A549 (cell line): Measurements from ENCODE around the gene PCNX3. TPM values are rescaled to one million over a fixed set of nuclear protein-coding genes. Genes with fewer than 3 reads are reported as not detected.

Source experiments
- ATAC-seq, 2 experiments: fragments of 200-7000 bp in 1 of 2; fragments of >200 bp in 1 of 2; cut with Nextera tagmentation in 1 of 2; cut with Tn5 transposase in 1 of 2; 3 replicates each; pipeline versions ENCODE4 v1.8.0 to v1.9.1; 2018 to 2020; ENCODE audit warnings: mild to moderate bottlenecking in 1 of 2, moderate library complexity in 1 of 2
- CTCF ChIA-PET: fragments of 300-600 bp; sonication (Branson Sonifier 250); formaldehyde crosslinking; extraction: SDS; loops from one replicate; lab custom pipeline; 2021; ENCODE audit warnings: antibody characterized with exemption, inconsistent platforms; lab: Yijun Ruan, JAX
- POLR2A ChIA-PET: fragments of 350-600 bp; formaldehyde crosslinking; extraction: SDS; loops from one replicate; lab custom pipeline; 2021; ENCODE audit warnings: antibody characterized with exemption, inconsistent platforms; lab: Yijun Ruan, JAX
- DNase-seq, 2 experiments: peaks; one replicate each; pipeline versions ENCODE4 v3.0.0 to v3.0.0-alpha.2; 2011 to 2016; ENCODE audit warnings: low read depth in 1 of 2, low spot score in 1 of 2
- FAIRE-seq: peaks from 2 replicates; lab custom pipeline; 2011; peaks lifted over from hg19 to GRCh38; lab: Jason Lieb, UNC
- H3K27ac ChIP-seq, 2 experiments: fragments of >200 bp; sonication (Bioruptor Twin); formaldehyde crosslinking; 3 replicates each; pipeline ENCODE4 v1.5.1; 2016 to 2017
- H3K4me1 ChIP-seq: fragments of >200 bp; sonication (Bioruptor Twin); formaldehyde crosslinking; 3 replicates; pipeline ENCODE4 v1.6.1; 2016
- H3K4me2 ChIP-seq: fragments of >200 bp; sonication (Bioruptor Twin); formaldehyde crosslinking; 3 replicates; pipeline ENCODE4 v1.6.1; 2016
- H3K4me3 ChIP-seq: fragments of >200 bp; sonication (Bioruptor Twin); formaldehyde crosslinking; 3 replicates; pipeline ENCODE4 v1.5.1; 2016
- H3K9me3 ChIP-seq: fragments of >200 bp; sonication (Bioruptor Twin); formaldehyde crosslinking; 3 replicates; pipeline ENCODE4 v1.6.1; 2016
- ATOH8 ChIP-seq: fragments of 250-450 bp; sonication (Bioruptor Pico); IDR thresholded peaks from 2 replicates; pipeline ENCODE4 v1.5.0; 2020; ENCODE audit warnings: low read depth, mild to moderate bottlenecking, moderate library complexity
- BCL3 ChIP-seq: fragments of >200 bp; sonication (Bioruptor Twin); formaldehyde crosslinking; IDR thresholded peaks from 3 replicates; pipeline ENCODE4 v1.6.1; 2016
- BHLHE40 ChIP-seq: IDR thresholded peaks from 2 replicates; pipeline ENCODE4 v1.6.1; 2012; ENCODE audit warnings: low read depth, low read length, inconsistent platforms
- CBX2 ChIP-seq: fragments of 200-600 bp; sonication (generic); IDR thresholded peaks from 2 replicates; pipeline ENCODE4 v1.6.1; 2016; ENCODE audit warnings: low read depth, mild to moderate bottlenecking, borderline replicate concordance
- CBX8 ChIP-seq: fragments of 200-600 bp; sonication (generic); IDR thresholded peaks from 2 replicates; pipeline ENCODE4 v1.6.1; 2016
- CEBPB ChIP-seq, 2 experiments: fragments of >200 bp in 1 of 2; sonication (Bioruptor Twin) in 1 of 2; formaldehyde crosslinking in 1 of 2; IDR thresholded peaks; 2 replicates each; pipeline ENCODE4 v1.6.1; 2012 to 2016
- CHD2 ChIP-seq: fragments of 150-350 bp; IDR thresholded peaks from 2 replicates; pipeline ENCODE4 v1.6.1; 2014; ENCODE audit warnings: low read length; ENCODE audit not compliant: partially characterized antibody
- EHF ChIP-seq: fragments of 250-450 bp; sonication (Bioruptor Pico); IDR thresholded peaks from 2 replicates; pipeline ENCODE4 v1.5.0; 2020; ENCODE audit warnings: mild to moderate bottlenecking
- EP300 ChIP-seq, 2 experiments: fragments of >200 bp; sonication (Bioruptor Twin); formaldehyde crosslinking; IDR thresholded peaks; 2 replicates in 1 of 2; 3 replicates in 1 of 2; pipeline ENCODE4 v1.6.1; 2016 to 2017
- FOXS1 ChIP-seq: fragments of 250-450 bp; sonication (Bioruptor Pico); IDR thresholded peaks from 2 replicates; pipeline ENCODE4 v1.5.0; 2020; ENCODE audit warnings: mild to moderate bottlenecking, moderate library complexity
- HDAC2 ChIP-seq: fragments of 200-600 bp; sonication (generic); IDR thresholded peaks from 2 replicates; pipeline ENCODE4 v1.6.1; 2016
- HOXB13 ChIP-seq: fragments of 250-450 bp; sonication (Bioruptor Pico); IDR thresholded peaks from 2 replicates; pipeline ENCODE4 v1.5.0; 2020; ENCODE audit warnings: low read depth, mild to moderate bottlenecking, moderate library complexity
- JUN ChIP-seq, 2 experiments: fragments of >200 bp; sonication (Bioruptor Twin); formaldehyde crosslinking; IDR thresholded peaks; 2 replicates in 1 of 2; 3 replicates in 1 of 2; pipeline ENCODE4 v1.6.1; 2016 to 2017
- JUNB ChIP-seq: fragments of >200 bp; sonication (Bioruptor Twin); formaldehyde crosslinking; IDR thresholded peaks from 2 replicates; pipeline ENCODE4 v1.6.1; 2016
- MAZ ChIP-seq: fragments of 150-350 bp; IDR thresholded peaks from 2 replicates; pipeline ENCODE4 v1.6.1; 2014; ENCODE audit warnings: antibody characterized with exemption, low read depth, low read length, borderline replicate concordance
- NFE2L2 ChIP-seq: fragments of 150-350 bp; conservative IDR thresholded peaks from 2 replicates; pipeline ENCODE4 v1.6.1; 2014; ENCODE audit warnings: low read length
- NR3C1 ChIP-seq: fragments of >200 bp; sonication (Bioruptor Twin); formaldehyde crosslinking; IDR thresholded peaks from 3 replicates; pipeline ENCODE4 v1.6.1; 2017
- PBX3 ChIP-seq: IDR thresholded peaks from 2 replicates; pipeline ENCODE4 v1.6.1; 2012
- PHF8 ChIP-seq: fragments of 200-600 bp; sonication (generic); IDR thresholded peaks from 2 replicates; pipeline ENCODE4 v1.6.1; 2016; ENCODE audit warnings: low read depth, mild to moderate bottlenecking, antibody characterized with exemption, moderate library complexity, borderline replicate concordance
- POLR2A ChIP-seq: IDR thresholded peaks from 2 replicates; pipeline ENCODE4 v1.6.1; 2012; ENCODE audit warnings: mild to moderate bottlenecking, low read length
- RARB ChIP-seq: fragments of 250-450 bp; sonication (Bioruptor Pico); IDR thresholded peaks from 2 replicates; pipeline ENCODE4 v1.8.0; 2021; ENCODE audit warnings: mild to moderate bottlenecking, moderate library complexity
- RCOR1 ChIP-seq: fragments of 150-350 bp; IDR thresholded peaks from 2 replicates; pipeline ENCODE4 v1.6.1; 2014; ENCODE audit warnings: antibody characterized with exemption, low read length, low read depth
- REST ChIP-seq: fragments of 200-600 bp; sonication (generic); IDR thresholded peaks from 2 replicates; pipeline ENCODE4 v1.6.1; 2016; ENCODE audit warnings: antibody characterized with exemption, mild to moderate bottlenecking, moderate library complexity
- SREBF2 ChIP-seq: fragments of 450-650 bp; IDR thresholded peaks from 2 replicates; pipeline ENCODE4 v1.6.1; 2014; ENCODE audit warnings: mild to moderate bottlenecking, moderate library complexity
- TP53 ChIP-seq: fragments of 250-450 bp; sonication (Bioruptor Pico); IDR thresholded peaks from 2 replicates; pipeline ENCODE4 v1.5.0; 2021; ENCODE audit warnings: mild to moderate bottlenecking, moderate library complexity
- WGBS: methylation state at CpG from one replicate; pipeline ENCODE4 v1.1.6; 2017; ENCODE audit errors: missing lambda C conversion rate; 5-methylcytosine and 5-hydroxymethylcytosine counted together
- polyA plus RNA-seq, 4 experiments: library from polyadenylated mRNA; depleted of rRNA in 3 of 4; stranded (reverse); fragments of >200 nt; fragmentation: RNase III in 1 of 4; extraction: RNeasy Plus Mini Kit Qiagen cat#74134 plus additional on column Dnase treatment in 1 of 4; gene quantifications; 2 replicates in 3 of 4; 3 replicates in 1 of 4; pipeline ENCODE4 v1.2.3, GENCODE V29; 2011 to 2017

Gene PCNX3
- polyA plus RNA-seq, 2 of the 4 experiments (the other 2 are of a cell fraction): 14.2 to 29.7 TPM

- FAIRE-seq (no peak), ATAC-seq (no peak), DNase-seq (no peak)
- Histone ChIP-seq H3K4me3 (no peak overlapping the region), H3K4me2 (no peak overlapping the region), H3K9me3 (no peaks in the 10 kb centered on the region), H3K27ac (no peak overlapping the region), H3K4me1 (no peaks in the 10 kb centered on the region; the same call in 2 of the 3 replicates)
- POLR2A ChIA-PET: no interaction called here
- CTCF ChIA-PET: interaction anchor here (0.8 to 20.1 kb wide), 3 partner anchors 9 to 196 kb away, joined by 3 to 249 read pairs (median 3); partner anchors contain the start of gene KCNK7
- TF ChIP-seq RARB (no peak), RCOR1 (no peak), BHLHE40 (no peak), TP53 (CRISPR knock-in tag) (no peak), NFE2L2 (no peak), CEBPB (IDR thresholded peaks at IDR 0.05) (no peak), FOXS1 (CRISPR knock-in tag) (no peak), PHF8 (no peak)
- TF ChIP-seq, all 56 proteins: peak for 0
- 93% methylated on average over 13 of the region's 16 CpGs for WGBS
These were observed 17.3 kb upstream of the PCNX3 start for GRCh38 chr11:65598258-65598699.

- Histone ChIP-seq H3K4me3 (no peak overlapping the region), H3K4me2 (no peak overlapping the region), H3K27ac (no peak overlapping the region), H3K9me3 (no peaks in the 10 kb centered on the region), H3K4me1 (no peaks in the 10 kb centered on the region; the same call in 2 of the 3 replicates)
- no peak for TF ChIP-seq CBX8
- TF ChIP-seq SREBF2: no peak
- TF ChIP-seq JUN (IDR thresholded peaks at IDR 0.05): no peak
- no peak for TF ChIP-seq EP300 (IDR thresholded peaks at IDR 0.05)
- FAIRE-seq (no peak), DNase-seq (no peak), ATAC-seq (no peak)
- ChIA-PET POLR2A (interaction anchor here (0.5 kb wide), 1 partner anchor 509 kb away, joined by 6 read pairs; no protein-coding TSS in a partner anchor), CTCF (interaction anchor here (1.2 to 20.1 kb wide), 3 partner anchors 10 to 28 kb away, joined by 4 to 249 read pairs (median 9); partner anchors contain the start of genes KCNK7 and MAP3K11)
- 95% methylated on average over 43 of the region's 49 CpGs for WGBS
These were observed 16.2 kb upstream of the PCNX3 start for GRCh38 chr11:65599216-65599954.

GRCh38 chr11:65599955-65600246, 15.7 kb upstream of the PCNX3 start:
- H3K4me2 ChIP-seq: no peak overlapping the region
- ChIA-PET POLR2A (no interaction called here), CTCF (interaction anchor here (1.2 to 20.1 kb wide), 4 partner anchors 11 to 216 kb away, joined by 4 to 249 read pairs (median 6); partner anchors contain the start of genes KCNK7 and MAP3K11)
- ATAC-seq: no peak
- no peaks in the 10 kb centered on the region for H3K9me3 ChIP-seq
- 92% methylated on average over 5 of the region's 6 CpGs for WGBS
- no peak for FAIRE-seq
- H3K4me1 ChIP-seq: no peaks in the 10 kb centered on the region; the same call in 2 of the 3 replicates
- no peak overlapping the region for H3K4me3 ChIP-seq
- TF ChIP-seq CBX8: no peak
- no peak for TF ChIP-seq CBX2
- TF ChIP-seq JUNB: no peak
- TF ChIP-seq EHF: no peak
- TF ChIP-seq MAZ: no peak
- no peak for TF ChIP-seq FOXS1 (CRISPR knock-in tag)
- no peak for TF ChIP-seq NR3C1
- no peak for TF ChIP-seq JUN (IDR thresholded peaks at IDR 0.05)
- no peak for TF ChIP-seq RARB
- TF ChIP-seq PBX3: no peak
- TF ChIP-seq REST: no peak
- TF ChIP-seq POLR2A: no peak
- TF ChIP-seq HOXB13 (CRISPR knock-in tag): no peak
- TF ChIP-seq ATOH8 (CRISPR knock-in tag): no peak
- TF ChIP-seq SREBF2: no peak
- no peak for TF ChIP-seq BCL3
- TF ChIP-seq CHD2: no peak
- no peak for TF ChIP-seq NFE2L2
- no peak for TF ChIP-seq HDAC2
- DNase-seq: no peak
- no peak overlapping the region for H3K27ac ChIP-seq
